ENCODE data around the gene PAXX.

The PAXX gene

DNA sequence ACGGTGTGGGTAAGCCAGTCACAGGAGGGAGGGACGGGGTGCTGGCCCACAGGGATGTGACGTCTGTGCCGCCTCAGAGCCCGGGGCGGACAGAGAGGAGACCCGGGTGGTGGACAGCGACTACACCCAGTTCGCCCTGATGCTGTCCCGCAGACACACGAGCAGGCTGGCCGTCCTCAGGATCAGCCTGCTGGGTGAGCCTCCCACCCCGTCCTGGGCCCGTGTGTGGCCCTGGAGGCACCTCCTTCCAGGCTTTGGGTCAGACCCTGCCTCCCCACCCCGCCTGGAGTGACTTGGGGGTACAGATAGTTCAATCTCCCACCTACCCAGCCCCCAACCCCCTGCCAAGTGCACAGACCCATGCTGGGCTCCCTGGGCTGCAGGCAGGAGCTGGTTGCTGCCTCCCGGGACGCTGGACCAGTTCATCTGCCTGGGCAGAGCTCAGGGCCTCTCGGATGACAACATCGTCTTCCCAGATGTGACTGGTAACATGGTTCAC, 38.4 kb upstream of the PAXX start:
- H3K4me3 ChIP-seq (replicated peaks; ENCODE audit: low read depth, low read length) = no peak overlapping the region
- TF ChIP-seq, protein P1, sequence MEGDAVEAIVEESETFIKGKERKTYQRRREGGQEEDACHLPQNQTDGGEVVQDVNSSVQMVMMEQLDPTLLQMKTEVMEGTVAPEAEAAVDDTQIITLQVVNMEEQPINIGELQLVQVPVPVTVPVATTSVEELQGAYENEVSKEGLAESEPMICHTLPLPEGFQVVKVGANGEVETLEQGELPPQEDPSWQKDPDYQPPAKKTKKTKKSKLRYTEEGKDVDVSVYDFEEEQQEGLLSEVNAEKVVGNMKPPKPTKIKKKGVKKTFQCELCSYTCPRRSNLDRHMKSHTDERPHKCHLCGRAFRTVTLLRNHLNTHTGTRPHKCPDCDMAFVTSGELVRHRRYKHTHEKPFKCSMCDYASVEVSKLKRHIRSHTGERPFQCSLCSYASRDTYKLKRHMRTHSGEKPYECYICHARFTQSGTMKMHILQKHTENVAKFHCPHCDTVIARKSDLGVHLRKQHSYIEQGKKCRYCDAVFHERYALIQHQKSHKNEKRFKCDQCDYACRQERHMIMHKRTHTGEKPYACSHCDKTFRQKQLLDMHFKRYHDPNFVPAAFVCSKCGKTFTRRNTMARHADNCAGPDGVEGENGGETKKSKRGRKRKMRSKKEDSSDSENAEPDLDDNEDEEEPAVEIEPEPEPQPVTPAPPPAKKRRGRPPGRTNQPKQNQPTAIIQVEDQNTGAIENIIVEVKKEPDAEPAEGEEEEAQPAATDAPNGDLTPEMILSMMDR (IDR thresholded peaks at IDR 0.05; ENCODE audit: low read depth, low read length, missing control alignments) = no peak
- no peak for DNase-seq (ENCODE audit: extremely low read depth, low read depth)

DNA sequence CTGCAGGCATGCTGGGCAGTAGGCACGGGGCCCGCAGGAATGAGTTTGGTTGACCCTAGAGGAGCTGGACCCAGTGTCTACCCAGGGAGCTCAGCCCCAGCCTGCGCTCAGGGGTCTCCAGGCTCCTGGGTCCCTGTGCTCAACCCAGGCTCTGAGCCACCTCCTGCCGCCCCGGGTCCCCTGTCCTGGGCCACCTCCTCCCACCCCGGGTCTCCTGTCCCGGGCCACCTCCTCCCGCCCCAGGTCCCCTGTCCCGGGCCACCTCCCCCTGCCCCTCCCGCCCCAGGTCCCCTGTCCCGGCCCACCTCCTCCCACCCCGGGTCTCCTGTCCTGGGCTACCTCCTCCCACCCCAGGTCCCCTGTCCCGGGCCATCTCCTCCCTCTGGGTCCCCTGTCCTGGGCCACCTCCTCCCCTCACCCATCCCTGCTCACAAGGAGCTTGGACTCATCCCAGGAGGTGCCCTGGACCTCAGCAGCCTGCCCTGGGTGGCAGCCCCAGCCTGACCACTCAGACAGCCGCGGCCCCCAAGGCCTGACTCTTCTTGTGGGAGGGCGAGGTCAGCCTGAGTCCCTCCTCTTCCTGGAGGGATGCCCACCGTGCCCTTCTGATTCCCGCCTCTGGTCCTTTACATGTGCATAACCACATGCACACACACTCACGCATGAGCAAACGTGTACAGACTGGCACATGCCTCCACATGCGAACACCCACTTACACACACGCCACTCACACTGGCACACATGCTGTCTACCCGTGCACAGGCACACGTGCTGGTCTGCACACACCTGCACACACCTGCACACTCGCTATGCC, 37.7 kb upstream of the PAXX start:
- TF ChIP-seq, protein P1 (IDR thresholded peaks at IDR 0.05; ENCODE audit: low read depth, low read length, missing control alignments) = no peak
- DNase-seq (ENCODE audit: extremely low read depth, low read depth) = no peak
- no peak overlapping the region for H3K4me3 ChIP-seq (replicated peaks; ENCODE audit: low read depth, low read length)

DNA sequence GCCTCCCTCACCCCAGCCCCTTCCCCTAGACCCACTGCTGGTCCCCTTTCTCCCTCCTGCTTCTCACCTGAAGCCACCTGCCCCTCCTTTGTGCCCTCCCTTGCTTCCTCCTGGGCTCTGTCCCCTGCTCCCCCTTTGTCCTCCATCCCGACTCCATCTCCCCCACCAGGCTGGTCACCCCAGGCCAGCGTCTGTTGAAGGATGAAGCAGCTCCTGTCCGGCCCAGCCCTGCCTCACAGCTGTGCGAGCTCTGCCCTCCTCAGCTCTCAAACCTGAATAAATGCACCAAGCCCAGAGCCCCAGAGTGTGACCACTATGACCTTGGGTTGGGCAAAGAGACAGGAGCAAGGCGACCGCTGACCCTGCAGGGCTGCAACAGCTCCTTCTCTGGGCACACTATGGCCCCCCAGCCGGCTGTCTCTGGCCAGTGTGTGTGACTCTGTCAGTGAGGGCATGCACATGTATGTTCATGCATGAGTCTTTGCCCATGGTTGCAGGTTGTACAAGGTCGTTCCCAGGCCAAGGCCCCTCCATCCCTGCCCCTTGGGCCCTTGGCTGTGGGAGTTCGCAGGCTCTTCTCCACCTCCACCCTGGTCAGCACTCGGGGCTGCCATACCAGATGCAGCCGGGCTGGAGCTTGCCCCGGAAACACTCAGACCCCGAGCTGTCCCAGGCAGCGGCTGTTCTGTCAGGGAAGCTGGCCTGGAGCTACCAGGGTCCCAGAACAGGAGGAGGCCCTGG, 36.9 kb upstream of the PAXX start:
- DNase-seq (ENCODE audit: extremely low read depth, low read depth) = no peak
- H3K4me3 ChIP-seq (replicated peaks; ENCODE audit: low read depth, low read length) = no peak overlapping the region
- TF ChIP-seq, protein P1 (IDR thresholded peaks at IDR 0.05; ENCODE audit: low read depth, low read length, missing control alignments) = no peak

DNA sequence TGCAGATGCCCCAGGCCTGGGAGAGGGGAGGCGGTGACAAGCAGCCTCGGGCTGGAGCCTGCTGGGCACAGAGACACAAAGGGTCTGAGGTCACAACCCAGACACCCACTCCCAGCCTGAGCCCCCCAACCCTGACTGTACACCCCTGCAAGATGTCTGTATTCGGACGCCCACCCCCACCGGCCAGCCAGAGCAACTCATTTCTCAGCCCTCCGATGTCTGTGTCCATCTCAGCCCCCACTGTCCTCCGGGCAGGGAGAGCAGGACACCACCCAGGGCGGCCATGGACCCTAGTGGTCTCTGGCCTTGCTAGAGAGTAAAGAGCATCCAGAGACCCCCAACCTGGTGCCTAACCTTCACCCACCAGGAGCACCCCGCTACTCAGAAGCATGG, 36.3 kb upstream of the PAXX start:
- DNase-seq (ENCODE audit: extremely low read depth, low read depth) = no peak
- TF ChIP-seq, protein P1 (IDR thresholded peaks at IDR 0.05; ENCODE audit: low read depth, low read length, missing control alignments) = no peak
- H3K4me3 ChIP-seq (replicated peaks; ENCODE audit: low read depth, low read length) = no peak overlapping the region

DNA sequence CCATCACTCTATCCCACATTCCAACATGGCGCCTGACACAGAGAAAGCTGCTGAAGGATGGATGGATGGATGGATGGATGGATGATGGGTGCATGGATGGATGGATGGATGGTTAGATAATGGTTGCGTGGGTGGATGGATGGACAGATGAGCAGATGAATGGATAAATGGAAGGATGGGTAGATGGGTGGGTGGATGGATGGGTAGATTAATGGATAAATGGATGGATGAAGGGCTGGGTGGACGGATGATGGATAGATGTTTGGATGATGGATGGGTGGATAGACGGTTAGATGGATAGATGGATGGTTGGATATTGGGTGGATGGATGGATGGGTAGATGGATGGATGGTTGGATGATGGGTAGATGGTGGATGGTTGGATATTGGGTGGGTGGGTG, 35.6 kb upstream of the PAXX start:
- no peak overlapping the region for H3K4me3 ChIP-seq (replicated peaks; ENCODE audit: low read depth, low read length)
- TF ChIP-seq, protein P1 (IDR thresholded peaks at IDR 0.05; ENCODE audit: low read depth, low read length, missing control alignments) = no peak
- no peak for DNase-seq (ENCODE audit: extremely low read depth, low read depth)

DNA sequence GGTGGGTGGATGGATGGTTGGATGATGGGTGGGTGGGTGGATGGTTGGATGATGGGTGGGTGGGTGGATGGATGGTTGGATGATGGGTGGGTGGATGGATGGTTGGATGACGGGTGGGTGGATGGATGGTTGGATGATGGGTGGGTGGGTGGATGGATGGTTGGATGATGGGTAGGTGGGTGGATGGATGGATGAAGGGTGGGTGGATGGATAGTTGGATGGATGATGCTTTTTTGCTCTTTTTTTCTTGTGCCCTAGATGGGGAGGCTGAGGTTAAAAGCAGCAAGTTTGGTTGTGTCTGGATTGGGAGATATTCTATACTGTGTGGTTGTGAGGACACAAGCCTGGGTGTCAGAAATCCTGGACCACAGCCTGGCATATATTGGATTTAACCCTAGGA, 34.8 kb upstream of the PAXX start:
- H3K4me3 ChIP-seq (replicated peaks; ENCODE audit: low read depth, low read length) = no peak overlapping the region
- TF ChIP-seq, protein P1 (IDR thresholded peaks at IDR 0.05; ENCODE audit: low read depth, low read length, missing control alignments) = no peak
- DNase-seq (ENCODE audit: extremely low read depth, low read depth) = no peak

All from HFF-Myc (cell line).